WTC11 (cell line): ENCODE results near the gene PSAT1. TPM values are rescaled to one million over a fixed set of nuclear protein-coding genes. Genes with fewer than 3 reads are reported as not detected.

Source experiments
- ATAC-seq: fragments of 200-7000 bp; cut with Tn5 transposase; 2 replicates; pipeline ENCODE4 v1.10.0; 2021; ENCODE audit warnings: mild to moderate bottlenecking, moderate library complexity
- CTCF ChIA-PET: fragments of 300-600 bp; sonication (Branson Sonifier 250); formaldehyde crosslinking; loops from one replicate; lab custom pipeline; 2021; ENCODE audit warnings: antibody characterized with exemption; lab: Charles Lee
- POLR2A ChIA-PET: fragments of 350-600 bp; sonication (Branson Sonifier 250); formaldehyde crosslinking; loops from one replicate; lab custom pipeline; 2021; ENCODE audit warnings: antibody characterized with exemption; lab: Charles Lee
- DNase-seq: peaks from one replicate; pipeline ENCODE4 v3.0.0; 2021; ENCODE audit warnings: low spot score
- H3K27ac Mint-ChIP-seq: 2 replicates; pipeline ENCODE4 v1.8.0; 2021; ENCODE audit warnings: mixed read lengths
- H3K27me3 Mint-ChIP-seq: 2 replicates; pipeline ENCODE4 v1.8.0; 2021; ENCODE audit warnings: low read depth, mild to moderate bottlenecking, moderate library complexity, mixed read lengths
- H3K36me3 Mint-ChIP-seq: 2 replicates; pipeline ENCODE4 v1.8.0; 2021; ENCODE audit warnings: mixed read lengths
- H3K4me1 Mint-ChIP-seq: 2 replicates; pipeline ENCODE4 v1.8.0; 2022; ENCODE audit warnings: mixed read lengths
- H3K4me3 Mint-ChIP-seq: 2 replicates; pipeline ENCODE4 v1.8.0; 2021; ENCODE audit warnings: mild to moderate bottlenecking, moderate library complexity, mixed read lengths
- H3K9me3 Mint-ChIP-seq: 2 replicates; pipeline ENCODE4 v1.8.0; 2021; ENCODE audit warnings: mixed read lengths
- CREM ChIP-seq: sonication (generic); formaldehyde crosslinking; IDR thresholded peaks from 2 replicates; pipeline ENCODE4 v1.8.1; 2022; ENCODE audit warnings: mild to moderate bottlenecking, missing genetic modification reagents, moderate library complexity
- CTCF ChIP-seq: fragments of 200-600 bp; IDR thresholded peaks from 2 replicates; pipeline ENCODE4 v1.8.0; 2022; ENCODE audit warnings: antibody characterized with exemption
- FOXP1 ChIP-seq: sonication (generic); formaldehyde crosslinking; IDR thresholded peaks from 2 replicates; pipeline ENCODE4 v1.8.0; 2022; ENCODE audit warnings: missing genetic modification reagents, mild to moderate bottlenecking, moderate library complexity, borderline replicate concordance
- GRHL2 ChIP-seq: fragments of 250-450 bp; sonication (Bioruptor Pico); IDR thresholded peaks from 2 replicates; pipeline ENCODE4 v1.8.0; 2022; ENCODE audit warnings: mild to moderate bottlenecking, moderate library complexity; ENCODE audit not compliant: insufficient replicate concordance, severe bottlenecking
- JUN ChIP-seq: sonication (generic); formaldehyde crosslinking; IDR thresholded peaks from 2 replicates; pipeline ENCODE4 v1.8.0; 2023; ENCODE audit warnings: mild to moderate bottlenecking, missing genetic modification reagents
- NR1H2 ChIP-seq: sonication (generic); formaldehyde crosslinking; IDR thresholded peaks from 2 replicates; pipeline ENCODE4 v1.9.0; 2021; ENCODE audit warnings: mild to moderate bottlenecking, moderate library complexity, missing genetic modification reagents
- PRRX2 ChIP-seq: fragments of 250-450 bp; sonication (Bioruptor Pico); IDR thresholded peaks from 2 replicates; pipeline ENCODE4 v1.8.0; 2021; ENCODE audit warnings: mild to moderate bottlenecking
- TCF7 ChIP-seq: sonication (generic); formaldehyde crosslinking; IDR thresholded peaks from 2 replicates; pipeline ENCODE4 v1.8.0; 2022; ENCODE audit warnings: mild to moderate bottlenecking, low read depth, missing genetic modification reagents, moderate library complexity
- ZNF138 ChIP-seq: sonication (generic); formaldehyde crosslinking; conservative IDR thresholded peaks from 2 replicates; pipeline ENCODE4 v1.8.1; 2022; ENCODE audit warnings: mild to moderate bottlenecking, moderate library complexity, missing genetic modification reagents
- ZNF232 ChIP-seq: sonication (generic); formaldehyde crosslinking; IDR thresholded peaks from 2 replicates; pipeline ENCODE4 v1.8.0; 2022; ENCODE audit warnings: mild to moderate bottlenecking, missing genetic modification reagents
- ZNF263 ChIP-seq: sonication (generic); formaldehyde crosslinking; IDR thresholded peaks from 2 replicates; pipeline ENCODE4 v1.8.1; 2022; ENCODE audit warnings: low read depth, mild to moderate bottlenecking, moderate library complexity, missing genetic modification reagents
- ZNF281 ChIP-seq: sonication (generic); formaldehyde crosslinking; IDR thresholded peaks from 2 replicates; pipeline ENCODE4 v1.8.0; 2023; ENCODE audit warnings: mild to moderate bottlenecking, missing genetic modification reagents
- total RNA-seq: library from RNA; stranded (reverse); gene quantifications from 3 replicates; pipeline ENCODE4 v1.2.3, GENCODE V29; 2021
- TF ChIP-seq, protein P1 (sequence below): sonication (generic); formaldehyde crosslinking; IDR thresholded peaks from 2 replicates; pipeline ENCODE4 v1.8.1; 2023; ENCODE audit warnings: mild to moderate bottlenecking, missing genetic modification reagents, moderate library complexity
- TF ChIP-seq, protein P2 (sequence below): sonication (generic); formaldehyde crosslinking; IDR thresholded peaks from 2 replicates; pipeline ENCODE4 v1.8.0; 2022; ENCODE audit warnings: mild to moderate bottlenecking, missing genetic modification reagents
- TF ChIP-seq, protein P3 (sequence below): sonication (generic); formaldehyde crosslinking; IDR thresholded peaks from 2 replicates; pipeline ENCODE4 v1.8.1; 2022; ENCODE audit warnings: missing genetic modification reagents, borderline replicate concordance
- TF ChIP-seq, protein P4 (sequence below): fragments of 250-450 bp; sonication (Bioruptor Pico); IDR thresholded peaks from 2 replicates; pipeline ENCODE4 v1.9.0; 2021; ENCODE audit warnings: moderate library complexity, mild to moderate bottlenecking, inconsistent platforms, borderline replicate concordance
- TF ChIP-seq, protein P5 (sequence below): fragments of 250-450 bp; sonication (Bioruptor Pico); IDR thresholded peaks from 2 replicates; pipeline ENCODE4 v1.9.0; 2021; ENCODE audit warnings: mild to moderate bottlenecking

PSAT1 gene
- total RNA-seq, 1 experiment from 2014 or later = 240 TPM

GRCh38 chr9:78269784-78270183 lies 27.1 kb upstream of the PSAT1 start:
- H3K4me1 Mint-ChIP-seq = peaks cover 3% of the 10 kb centered on the region; the same call in 1 of the 2 replicates
- ChIA-PET POLR2A (no interaction called here), CTCF (no interaction called here)
- TF ChIP-seq ZNF232 (no peak), ZNF263 (CRISPR knock-in tag) (no peak), PRRX2 (no peak), GRHL2 (CRISPR knock-in tag) (no peak), NR1H2 (CRISPR knock-in tag) (no peak), JUN (CRISPR knock-in tag) (no peak), ZNF281 (CRISPR knock-in tag) (no peak)
- TF ChIP-seq, protein P1, sequence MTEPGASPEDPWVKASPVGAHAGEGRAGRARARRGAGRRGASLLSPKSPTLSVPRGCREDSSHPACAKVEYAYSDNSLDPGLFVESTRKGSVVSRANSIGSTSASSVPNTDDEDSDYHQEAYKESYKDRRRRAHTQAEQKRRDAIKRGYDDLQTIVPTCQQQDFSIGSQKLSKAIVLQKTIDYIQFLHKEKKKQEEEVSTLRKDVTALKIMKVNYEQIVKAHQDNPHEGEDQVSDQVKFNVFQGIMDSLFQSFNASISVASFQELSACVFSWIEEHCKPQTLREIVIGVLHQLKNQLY (CRISPR knock-in tag) = no peak
- TF ChIP-seq, protein P2, sequence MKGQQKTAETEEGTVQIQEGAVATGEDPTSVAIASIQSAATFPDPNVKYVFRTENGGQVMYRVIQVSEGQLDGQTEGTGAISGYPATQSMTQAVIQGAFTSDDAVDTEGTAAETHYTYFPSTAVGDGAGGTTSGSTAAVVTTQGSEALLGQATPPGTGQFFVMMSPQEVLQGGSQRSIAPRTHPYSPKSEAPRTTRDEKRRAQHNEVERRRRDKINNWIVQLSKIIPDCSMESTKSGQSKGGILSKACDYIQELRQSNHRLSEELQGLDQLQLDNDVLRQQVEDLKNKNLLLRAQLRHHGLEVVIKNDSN (CRISPR knock-in tag) = no peak
- TF ChIP-seq, protein P3, sequence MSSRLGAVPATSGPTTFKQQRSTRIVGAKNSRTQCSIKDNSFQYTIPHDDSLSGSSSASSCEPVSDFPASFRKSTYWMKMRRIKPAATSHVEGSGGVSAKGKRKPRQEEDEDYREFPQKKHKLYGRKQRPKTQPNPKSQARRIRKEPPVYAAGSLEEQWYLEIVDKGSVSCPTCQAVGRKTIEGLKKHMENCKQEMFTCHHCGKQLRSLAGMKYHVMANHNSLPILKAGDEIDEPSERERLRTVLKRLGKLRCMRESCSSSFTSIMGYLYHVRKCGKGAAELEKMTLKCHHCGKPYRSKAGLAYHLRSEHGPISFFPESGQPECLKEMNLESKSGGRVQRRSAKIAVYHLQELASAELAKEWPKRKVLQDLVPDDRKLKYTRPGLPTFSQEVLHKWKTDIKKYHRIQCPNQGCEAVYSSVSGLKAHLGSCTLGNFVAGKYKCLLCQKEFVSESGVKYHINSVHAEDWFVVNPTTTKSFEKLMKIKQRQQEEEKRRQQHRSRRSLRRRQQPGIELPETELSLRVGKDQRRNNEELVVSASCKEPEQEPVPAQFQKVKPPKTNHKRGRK (CRISPR knock-in tag) = no peak
- TF ChIP-seq, protein P4, sequence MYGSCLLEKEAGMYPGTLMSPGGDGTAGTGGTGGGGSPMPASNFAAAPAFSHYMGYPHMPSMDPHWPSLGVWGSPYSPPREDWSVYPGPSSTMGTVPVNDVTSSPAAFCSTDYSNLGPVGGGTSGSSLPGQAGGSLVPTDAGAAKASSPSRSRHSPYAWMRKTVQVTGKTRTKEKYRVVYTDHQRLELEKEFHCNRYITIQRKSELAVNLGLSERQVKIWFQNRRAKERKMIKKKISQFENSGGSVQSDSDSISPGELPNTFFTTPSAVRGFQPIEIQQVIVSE = no peak
- TF ChIP-seq, all 79 proteins: peak for 0
- DNase-seq (no peak), ATAC-seq (no peak)
- Mint-ChIP-seq H3K27me3 (no peaks in the 10 kb centered on the region), H3K9me3 (no peaks in the 10 kb centered on the region), H3K36me3 (peaks cover 38% of the 10 kb centered on the region), H3K4me3 (no peak overlapping the region), H3K27ac (no peak overlapping the region)

DNA sequence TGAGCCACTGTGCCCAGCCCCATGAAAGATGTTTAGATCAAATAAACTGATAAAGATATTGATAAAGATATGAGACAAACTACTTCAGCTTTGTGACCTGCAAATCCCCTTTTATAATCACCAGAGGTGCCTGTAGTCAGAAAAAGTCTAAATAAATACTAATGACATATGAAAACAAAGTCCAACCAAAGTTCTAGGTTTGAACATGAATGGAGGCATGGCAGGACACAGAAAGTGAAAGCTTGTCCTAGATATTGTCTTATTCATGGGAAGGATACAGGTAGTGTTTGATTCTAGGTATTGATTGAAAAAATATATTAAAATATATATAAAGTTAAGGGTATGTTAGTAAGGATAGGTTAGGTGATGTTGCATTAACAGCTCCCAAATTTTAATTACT lies 24.6 kb upstream of the PSAT1 start:
- Mint-ChIP-seq H3K27ac (no peak overlapping the region), H3K4me1 (peaks cover 3% of the 10 kb centered on the region; the same call in 1 of the 2 replicates), H3K36me3 (peaks cover 21% of the 10 kb centered on the region), H3K9me3 (no peaks in the 10 kb centered on the region), H3K4me3 (no peak overlapping the region), H3K27me3 (no peaks in the 10 kb centered on the region)
- POLR2A ChIA-PET = interaction anchor here (0.9 kb wide), 1 partner anchor 25 kb away, joined by 4 read pairs; the partner anchor contains the start of gene PSAT1
- DNase-seq (no peak), ATAC-seq (no peak)
- CTCF ChIA-PET = no interaction called here
- TF ChIP-seq, protein P5, sequence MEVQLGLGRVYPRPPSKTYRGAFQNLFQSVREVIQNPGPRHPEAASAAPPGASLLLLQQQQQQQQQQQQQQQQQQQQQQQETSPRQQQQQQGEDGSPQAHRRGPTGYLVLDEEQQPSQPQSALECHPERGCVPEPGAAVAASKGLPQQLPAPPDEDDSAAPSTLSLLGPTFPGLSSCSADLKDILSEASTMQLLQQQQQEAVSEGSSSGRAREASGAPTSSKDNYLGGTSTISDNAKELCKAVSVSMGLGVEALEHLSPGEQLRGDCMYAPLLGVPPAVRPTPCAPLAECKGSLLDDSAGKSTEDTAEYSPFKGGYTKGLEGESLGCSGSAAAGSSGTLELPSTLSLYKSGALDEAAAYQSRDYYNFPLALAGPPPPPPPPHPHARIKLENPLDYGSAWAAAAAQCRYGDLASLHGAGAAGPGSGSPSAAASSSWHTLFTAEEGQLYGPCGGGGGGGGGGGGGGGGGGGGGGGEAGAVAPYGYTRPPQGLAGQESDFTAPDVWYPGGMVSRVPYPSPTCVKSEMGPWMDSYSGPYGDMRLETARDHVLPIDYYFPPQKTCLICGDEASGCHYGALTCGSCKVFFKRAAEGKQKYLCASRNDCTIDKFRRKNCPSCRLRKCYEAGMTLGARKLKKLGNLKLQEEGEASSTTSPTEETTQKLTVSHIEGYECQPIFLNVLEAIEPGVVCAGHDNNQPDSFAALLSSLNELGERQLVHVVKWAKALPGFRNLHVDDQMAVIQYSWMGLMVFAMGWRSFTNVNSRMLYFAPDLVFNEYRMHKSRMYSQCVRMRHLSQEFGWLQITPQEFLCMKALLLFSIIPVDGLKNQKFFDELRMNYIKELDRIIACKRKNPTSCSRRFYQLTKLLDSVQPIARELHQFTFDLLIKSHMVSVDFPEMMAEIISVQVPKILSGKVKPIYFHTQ (CRISPR knock-in tag) = no peak
- TF ChIP-seq CTCF = no peak
- no peak for TF ChIP-seq CREM (CRISPR knock-in tag)
- TF ChIP-seq TCF7 (CRISPR knock-in tag) = no peak
- no peak for TF ChIP-seq FOXP1
- no peak for TF ChIP-seq ZNF138
- no peak for TF ChIP-seq ZNF232
